WTC11 (cell line): Measurements from ENCODE around the gene SNCAIP. TPM values are rescaled to one million over a fixed set of nuclear protein-coding genes. Genes with fewer than 3 reads are reported as not detected.

ENCODE experiments used
- ATAC-seq: fragments of 200-7000 bp; cut with Tn5 transposase; 2 replicates; pipeline ENCODE4 v1.10.0; 2021; ENCODE audit warnings: mild to moderate bottlenecking, moderate library complexity
- CTCF ChIA-PET: fragments of 300-600 bp; sonication (Branson Sonifier 250); formaldehyde crosslinking; loops from one replicate; lab custom pipeline; 2021; ENCODE audit warnings: antibody characterized with exemption; lab: Charles Lee
- POLR2A ChIA-PET: fragments of 350-600 bp; sonication (Branson Sonifier 250); formaldehyde crosslinking; loops from one replicate; lab custom pipeline; 2021; ENCODE audit warnings: antibody characterized with exemption; lab: Charles Lee
- DNase-seq: peaks from one replicate; pipeline ENCODE4 v3.0.0; 2021; ENCODE audit warnings: low spot score
- H3K27ac Mint-ChIP-seq: 2 replicates; pipeline ENCODE4 v1.8.0; 2021; ENCODE audit warnings: mixed read lengths
- H3K27me3 Mint-ChIP-seq: 2 replicates; pipeline ENCODE4 v1.8.0; 2021; ENCODE audit warnings: low read depth, mild to moderate bottlenecking, moderate library complexity, mixed read lengths
- H3K36me3 Mint-ChIP-seq: 2 replicates; pipeline ENCODE4 v1.8.0; 2021; ENCODE audit warnings: mixed read lengths
- H3K4me1 Mint-ChIP-seq: 2 replicates; pipeline ENCODE4 v1.8.0; 2022; ENCODE audit warnings: mixed read lengths
- H3K4me3 Mint-ChIP-seq: 2 replicates; pipeline ENCODE4 v1.8.0; 2021; ENCODE audit warnings: mild to moderate bottlenecking, moderate library complexity, mixed read lengths
- H3K9me3 Mint-ChIP-seq: 2 replicates; pipeline ENCODE4 v1.8.0; 2021; ENCODE audit warnings: mixed read lengths
- ARID4B ChIP-seq: sonication (generic); formaldehyde crosslinking; IDR thresholded peaks from 2 replicates; pipeline ENCODE4 v1.8.0; 2023; ENCODE audit warnings: missing genetic modification reagents, mild to moderate bottlenecking, borderline replicate concordance
- ATF2 ChIP-seq: sonication (generic); formaldehyde crosslinking; IDR thresholded peaks from 2 replicates; pipeline ENCODE4 v1.8.1; 2022; ENCODE audit warnings: low read depth, missing genetic modification reagents, borderline replicate concordance
- ATF6 ChIP-seq: sonication (generic); formaldehyde crosslinking; IDR thresholded peaks from 2 replicates; pipeline ENCODE4 v1.8.1; 2023; ENCODE audit warnings: mild to moderate bottlenecking, missing genetic modification reagents
- CREB1 ChIP-seq: sonication (generic); formaldehyde crosslinking; IDR thresholded peaks from 2 replicates; pipeline ENCODE4 v1.8.0; 2023; ENCODE audit warnings: mild to moderate bottlenecking, missing genetic modification reagents
- E2F4 ChIP-seq: sonication (generic); formaldehyde crosslinking; IDR thresholded peaks from 2 replicates; pipeline ENCODE4 v1.8.1; 2022; ENCODE audit warnings: low read depth, mild to moderate bottlenecking, moderate library complexity, missing genetic modification reagents, borderline replicate concordance
- ESRRA ChIP-seq: sonication (generic); formaldehyde crosslinking; IDR thresholded peaks from 2 replicates; pipeline ENCODE4 v1.8.1; 2022; ENCODE audit warnings: mild to moderate bottlenecking, missing genetic modification reagents, borderline replicate concordance
- IRF1 ChIP-seq: sonication (generic); formaldehyde crosslinking; IDR thresholded peaks from 2 replicates; pipeline ENCODE4 v1.8.0; 2023; ENCODE audit warnings: missing genetic modification reagents
- MLX ChIP-seq: sonication (generic); formaldehyde crosslinking; IDR thresholded peaks from 2 replicates; pipeline ENCODE4 v1.8.1; 2023; ENCODE audit warnings: mild to moderate bottlenecking, missing genetic modification reagents, moderate library complexity
- RELA ChIP-seq: sonication (generic); formaldehyde crosslinking; IDR thresholded peaks from 2 replicates; pipeline ENCODE4 v1.8.1; 2022; ENCODE audit warnings: missing genetic modification reagents, mild to moderate bottlenecking, borderline replicate concordance
- SMAD4 ChIP-seq: sonication (generic); formaldehyde crosslinking; IDR thresholded peaks from 2 replicates; pipeline ENCODE4 v1.8.0; 2022; ENCODE audit warnings: mild to moderate bottlenecking, missing genetic modification reagents
- ZNF121 ChIP-seq: sonication (generic); formaldehyde crosslinking; IDR thresholded peaks from 2 replicates; pipeline ENCODE4 v1.8.0; 2023; ENCODE audit warnings: missing genetic modification reagents
- ZNF232 ChIP-seq: sonication (generic); formaldehyde crosslinking; IDR thresholded peaks from 2 replicates; pipeline ENCODE4 v1.8.0; 2022; ENCODE audit warnings: mild to moderate bottlenecking, missing genetic modification reagents
- ZNF416 ChIP-seq: fragments of 250-450 bp; sonication (Bioruptor Pico); IDR thresholded peaks from 2 replicates; pipeline ENCODE4 v1.9.0; 2021; ENCODE audit warnings: mild to moderate bottlenecking, inconsistent platforms
- ZNF532 ChIP-seq: fragments of 250-450 bp; sonication (Bioruptor Pico); IDR thresholded peaks from 2 replicates; pipeline ENCODE4 v1.9.0; 2021; ENCODE audit warnings: mild to moderate bottlenecking, borderline replicate concordance
- ZSCAN18 ChIP-seq: fragments of 250-450 bp; sonication (Bioruptor Pico); IDR thresholded peaks from 2 replicates; pipeline ENCODE4 v2.1.2; 2022; ENCODE audit warnings: mild to moderate bottlenecking, moderate library complexity
- total RNA-seq: library from RNA; stranded (reverse); gene quantifications from 3 replicates; pipeline ENCODE4 v1.2.3, GENCODE V29; 2021

Gene SNCAIP
- total RNA-seq, 1 experiment from 2014 or later, result 10.0 TPM

GRCh38 chr5:122404018-122404417, 92.0 kb downstream of the SNCAIP start (continued):
- TF ChIP-seq ATF6 (CRISPR knock-in tag) (no peak), IRF1 (CRISPR knock-in tag) (no peak), ESRRA (CRISPR knock-in tag) (no peak)

- H3K4me1 Mint-ChIP-seq, result peaks cover 28% of the 10 kb centered on the region
- no peaks in the 10 kb centered on the region for H3K36me3 Mint-ChIP-seq
- ATAC-seq (no peak), DNase-seq (no peak)
- H3K4me3 Mint-ChIP-seq, result no peak overlapping the region
- CTCF ChIA-PET, result interaction anchor here (0.7 to 1.2 kb wide), 2 partner anchors 11 to 209 kb away, joined by 3 read pairs; no protein-coding TSS in a partner anchor
- H3K9me3 Mint-ChIP-seq, result no peaks in the 10 kb centered on the region
- no peaks in the 10 kb centered on the region for H3K27me3 Mint-ChIP-seq
- no peak overlapping the region for H3K27ac Mint-ChIP-seq
- TF ChIP-seq ARID4B (CRISPR knock-in tag) (no peak), RELA (no peak), CREB1 (CRISPR knock-in tag) (no peak)
- POLR2A ChIA-PET, result no interaction called here
These were observed 92.8 kb downstream of the SNCAIP start for GRCh38 chr5:122404653-122405362.

GRCh38 chr5:122405751-122406150, 93.7 kb downstream of the SNCAIP start:
- POLR2A ChIA-PET, result no interaction called here
- Mint-ChIP-seq H3K4me3 (no peak overlapping the region), H3K36me3 (no peaks in the 10 kb centered on the region), H3K4me1 (peaks cover 28% of the 10 kb centered on the region), H3K27me3 (no peaks in the 10 kb centered on the region), H3K27ac (no peak overlapping the region), H3K9me3 (no peaks in the 10 kb centered on the region)
- ATAC-seq (no peak), DNase-seq (no peak)
- CTCF ChIA-PET, result no interaction called here
- TF ChIP-seq SMAD4 (CRISPR knock-in tag) (no peak), ZNF232 (no peak), MLX (no peak), ZNF532 (CRISPR knock-in tag) (no peak), ATF2 (CRISPR knock-in tag) (no peak), E2F4 (no peak), ZNF121 (CRISPR knock-in tag) (no peak), ZSCAN18 (CRISPR knock-in tag) (no peak), ZNF416 (CRISPR knock-in tag) (no peak)
